HEK293T (cell line): ENCODE measurements around the gene LIN28B.

Source experiments
- ARNT ChIP-seq: fragments of 450-650 bp; IDR thresholded peaks from 2 replicates; pipeline ENCODE4 v1.6.1; 2017; ENCODE audit warnings: mild to moderate bottlenecking
- ELF4 ChIP-seq: fragments of 450-650 bp; IDR thresholded peaks from 2 replicates; pipeline ENCODE4 v1.6.1; 2017; ENCODE audit warnings: antibody characterized with exemption
- FOXA1 ChIP-seq: fragments of 450-650 bp; IDR thresholded peaks from 2 replicates; pipeline ENCODE4 v1.6.1; 2016; ENCODE audit warnings: mild to moderate bottlenecking
- SP1 ChIP-seq: fragments of 450-650 bp; IDR thresholded peaks from 2 replicates; pipeline ENCODE4 v1.6.1; 2017
- SUZ12 ChIP-seq: fragments of 450-650 bp; IDR thresholded peaks from 2 replicates; pipeline ENCODE4 v1.6.1; 2016; ENCODE audit warnings: mild to moderate bottlenecking
- TARDBP ChIP-seq: fragments of 450-650 bp; IDR thresholded peaks from 2 replicates; pipeline ENCODE4 v1.6.1; 2016

DNA sequence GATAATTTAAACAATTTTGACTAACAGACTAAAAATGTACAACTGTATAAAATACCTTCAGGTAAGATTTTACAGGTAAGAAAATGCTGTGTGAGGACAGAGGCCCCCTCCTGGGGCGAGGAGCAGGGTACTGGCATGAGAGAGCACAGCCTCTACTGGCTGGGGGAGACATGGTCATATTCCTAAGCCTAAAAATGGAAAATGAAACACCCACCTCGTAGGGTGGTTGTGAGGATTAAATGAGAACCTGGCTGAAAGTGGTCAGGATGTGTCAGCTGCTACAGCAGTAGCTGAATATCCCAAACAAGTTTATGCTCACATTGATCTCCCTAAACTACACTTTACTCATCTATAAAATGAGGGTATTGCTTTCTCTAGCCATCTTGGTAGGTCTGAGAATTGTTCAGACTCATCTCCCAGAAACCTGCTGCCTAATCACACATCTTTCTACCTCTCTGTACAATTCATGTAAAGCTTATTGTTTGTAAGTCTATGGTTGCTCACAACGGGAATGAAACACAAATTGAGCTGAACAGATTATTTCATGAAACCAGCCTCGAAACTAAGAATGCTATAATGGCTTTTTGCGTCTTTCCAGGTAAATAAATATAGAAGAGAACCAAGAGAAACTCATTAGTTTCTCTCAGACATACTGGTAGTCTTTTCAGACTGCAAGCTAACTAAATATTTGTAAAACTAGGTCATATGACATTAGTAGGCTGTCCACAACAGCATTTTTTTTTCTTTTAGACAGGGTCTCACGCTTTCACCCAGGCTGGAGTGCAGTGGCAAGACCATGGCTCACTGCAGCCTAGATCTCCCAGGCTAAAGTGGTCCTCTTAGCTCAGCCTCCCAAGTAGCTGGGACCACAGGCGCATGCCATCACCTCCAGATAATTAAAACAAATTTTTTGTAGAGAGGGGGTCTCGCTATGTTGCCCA, 153.3 kb downstream of the LIN28B start:
- TF ChIP-seq ARNT (no peak), SUZ12 (no peak), FOXA1 (no peak), ELF4 (no peak), TARDBP (no peak), SP1 (no peak)
